Mucosa of descending colon (tissue), 3 donors: ENCODE results near the gene TAF5L. TPM values are rescaled to one million over a fixed set of nuclear protein-coding genes. Genes with fewer than 3 reads are reported as not detected.

ENCODE experiments used
- ATAC-seq: fragments of 200-7000 bp; cut with Tn5 transposase; one replicate; pipeline ENCODE4 v1.9.1; 2020; ENCODE audit warnings: mild to moderate bottlenecking, moderate library complexity
- DNase-seq, 3 donors: peaks; one replicate each; pipeline ENCODE4 v3.0.0-alpha.2; 2020
- H3K36me3 ChIP-seq: fragments of 200-600 bp; one replicate; pipeline ENCODE4 v1.8.0; 2021; ENCODE audit warnings: low read depth, mild to moderate bottlenecking
- H3K4me1 ChIP-seq: fragments of 200-600 bp; one replicate; pipeline ENCODE4 v1.8.0; 2021; ENCODE audit warnings: low read depth, mild to moderate bottlenecking
- H3K4me3 ChIP-seq: fragments of 200-600 bp; one replicate; pipeline ENCODE4 v1.8.0; 2021; ENCODE audit warnings: mild to moderate bottlenecking
- H3K9me3 ChIP-seq: fragments of 200-600 bp; one replicate; pipeline ENCODE4 v1.8.0; 2021; ENCODE audit warnings: mild to moderate bottlenecking
- intact Hi-C, 2 donors: fragments of 100-400 bp; cut with DNase I in 1 of 2; cut with micrococcal nuclease in 1 of 2; formaldehyde crosslinking; loops; one replicate each; pipeline versions ENCODE4 v1.11.0 to v1.11.1; 2022; cut with DNase I, micrococcal nuclease
- total RNA-seq, 3 donors: library from RNA; stranded (reverse); fragmentation: NEBNext Ultra II Directional in 2 of 3; extraction: Animal tissue kit (Norgen Biotek cat#: 25700) in 2 of 3; gene quantifications; one replicate each; pipeline versions ENCODE4 v1.2.1 to v1.2.4, GENCODE V29; 2021 to 2023
- TF ChIP-seq, protein P1 (sequence below): fragments of 200-600 bp; IDR thresholded peaks from one replicate; pipeline ENCODE4 v1.8.0; 2022; ENCODE audit warnings: antibody characterized with exemption, mild to moderate bottlenecking
- donor health status: DM: no; HTN: no; CAD: no; lungs with moderate emphysema.
- donor health status: DM: no; HTN: no; CAD: no.
- donor health status: DM: no; HTN: yes; CAD: no.

TAF5L gene
- total RNA-seq, 3 donors from 2014 or later = 21.1 to 25.1 (median 23.4) TPM

DNA sequence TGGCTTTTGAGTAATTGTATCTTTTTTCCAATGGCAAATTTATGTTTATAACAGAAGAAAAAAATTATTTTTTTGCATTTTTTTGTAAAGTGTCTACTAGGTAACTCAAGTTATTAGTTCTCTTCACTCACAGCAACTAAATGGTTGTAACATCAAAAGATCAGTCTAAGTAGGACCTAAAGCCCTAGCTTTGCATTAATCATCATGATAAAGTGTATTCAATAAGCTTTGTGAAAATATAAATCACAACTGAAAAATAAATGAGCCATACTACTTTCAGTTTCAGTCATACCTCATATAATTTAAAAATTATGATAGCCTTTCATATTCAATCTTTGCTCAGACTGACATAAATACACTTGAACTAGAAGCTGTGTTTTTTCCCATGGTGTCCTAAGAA is 6.9 kb downstream of the TAF5L start:
- no peak for DNase-seq

DNA sequence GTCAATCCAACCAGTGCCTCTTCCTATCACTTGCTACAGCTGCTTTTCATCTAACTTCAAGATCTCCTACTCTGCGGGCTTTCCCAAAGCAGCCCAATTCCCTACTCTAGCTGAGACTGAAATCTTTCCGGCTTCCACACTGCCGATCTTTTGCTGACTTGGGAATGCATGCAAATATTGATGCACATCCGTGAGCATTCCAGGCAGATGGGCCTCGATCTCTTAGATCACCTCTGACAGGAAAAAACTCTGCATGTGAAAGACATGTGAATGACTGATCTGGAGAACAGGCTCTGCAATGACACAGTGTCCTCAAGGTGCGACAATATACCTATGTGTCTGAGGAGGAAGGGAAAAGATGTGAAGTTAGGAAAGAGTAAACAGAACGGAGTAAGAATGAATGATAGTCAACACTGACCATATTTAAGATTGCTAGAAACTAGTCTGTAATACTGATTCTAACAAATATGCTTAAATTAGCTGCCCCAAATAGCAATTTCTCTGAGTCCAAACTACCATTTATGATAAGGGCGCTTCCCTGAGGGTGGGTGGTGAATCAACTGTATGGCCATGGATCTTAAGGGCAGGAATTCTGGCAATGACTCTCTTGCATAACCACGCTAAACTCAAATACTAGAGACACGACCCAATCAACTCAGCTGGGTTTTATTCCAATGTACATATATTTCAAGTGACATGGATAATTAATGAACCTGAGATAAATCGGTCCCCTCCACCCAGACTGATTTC is 8.4 kb downstream of the TAF5L start:
- Histone ChIP-seq H3K9me3 (no peaks in the 10 kb centered on the region), H3K4me1 (no peaks in the 10 kb centered on the region), H3K36me3 (no peaks in the 10 kb centered on the region), H3K4me3 (no peak overlapping the region)
- intact Hi-C loops = loop anchor here in 1 of 2 donors (10.0 kb wide), 1 partner anchor 53 kb away; no protein-coding TSS in a partner anchor
- ATAC-seq (no peak), DNase-seq (no peak)
- TF ChIP-seq, protein P1, sequence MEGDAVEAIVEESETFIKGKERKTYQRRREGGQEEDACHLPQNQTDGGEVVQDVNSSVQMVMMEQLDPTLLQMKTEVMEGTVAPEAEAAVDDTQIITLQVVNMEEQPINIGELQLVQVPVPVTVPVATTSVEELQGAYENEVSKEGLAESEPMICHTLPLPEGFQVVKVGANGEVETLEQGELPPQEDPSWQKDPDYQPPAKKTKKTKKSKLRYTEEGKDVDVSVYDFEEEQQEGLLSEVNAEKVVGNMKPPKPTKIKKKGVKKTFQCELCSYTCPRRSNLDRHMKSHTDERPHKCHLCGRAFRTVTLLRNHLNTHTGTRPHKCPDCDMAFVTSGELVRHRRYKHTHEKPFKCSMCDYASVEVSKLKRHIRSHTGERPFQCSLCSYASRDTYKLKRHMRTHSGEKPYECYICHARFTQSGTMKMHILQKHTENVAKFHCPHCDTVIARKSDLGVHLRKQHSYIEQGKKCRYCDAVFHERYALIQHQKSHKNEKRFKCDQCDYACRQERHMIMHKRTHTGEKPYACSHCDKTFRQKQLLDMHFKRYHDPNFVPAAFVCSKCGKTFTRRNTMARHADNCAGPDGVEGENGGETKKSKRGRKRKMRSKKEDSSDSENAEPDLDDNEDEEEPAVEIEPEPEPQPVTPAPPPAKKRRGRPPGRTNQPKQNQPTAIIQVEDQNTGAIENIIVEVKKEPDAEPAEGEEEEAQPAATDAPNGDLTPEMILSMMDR = no peak

More for the DNA sequence above, 6.9 kb downstream of the TAF5L start:
- Histone ChIP-seq H3K36me3 (no peaks in the 10 kb centered on the region), H3K9me3 (no peaks in the 10 kb centered on the region), H3K4me1 (peaks cover 3% of the 10 kb centered on the region), H3K4me3 (no peak overlapping the region)
- TF ChIP-seq, protein P1 = no peak
- intact Hi-C loops = loop anchor here in 1 of 2 donors (10.0 kb wide), 1 partner anchor 54 kb away; no protein-coding TSS in a partner anchor
- ATAC-seq = no peak

DNA sequence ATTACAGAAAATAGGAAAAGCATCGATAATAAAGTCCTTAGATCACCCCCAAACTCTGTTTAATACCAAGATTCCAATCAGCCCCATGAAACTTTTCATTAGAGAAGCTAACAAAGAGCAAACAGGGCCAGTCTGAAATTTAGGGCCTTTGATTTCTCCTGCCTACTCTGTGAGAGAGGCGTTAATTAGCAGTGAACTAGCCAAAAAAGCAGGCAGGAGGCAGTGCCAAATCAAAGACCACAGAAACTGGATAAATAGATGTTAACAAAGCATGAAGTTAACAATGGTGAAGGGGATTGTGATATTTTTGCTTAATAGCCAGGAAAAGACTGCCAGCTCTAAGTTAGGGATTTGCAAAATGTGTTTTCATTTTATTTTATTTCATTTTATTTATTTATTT is 11.2 kb downstream of the TAF5L start:
- Histone ChIP-seq H3K36me3 (peaks cover 8% of the 10 kb centered on the region), H3K9me3 (no peaks in the 10 kb centered on the region), H3K4me3 (no peak overlapping the region), H3K4me1 (no peaks in the 10 kb centered on the region)
- ATAC-seq (no peak), DNase-seq (no peak)
- intact Hi-C loops = loop anchor here in 1 of 2 donors (10.0 kb wide), 1 partner anchor 50 kb away; no protein-coding TSS in a partner anchor
- TF ChIP-seq, protein P1 = no peak

DNA sequence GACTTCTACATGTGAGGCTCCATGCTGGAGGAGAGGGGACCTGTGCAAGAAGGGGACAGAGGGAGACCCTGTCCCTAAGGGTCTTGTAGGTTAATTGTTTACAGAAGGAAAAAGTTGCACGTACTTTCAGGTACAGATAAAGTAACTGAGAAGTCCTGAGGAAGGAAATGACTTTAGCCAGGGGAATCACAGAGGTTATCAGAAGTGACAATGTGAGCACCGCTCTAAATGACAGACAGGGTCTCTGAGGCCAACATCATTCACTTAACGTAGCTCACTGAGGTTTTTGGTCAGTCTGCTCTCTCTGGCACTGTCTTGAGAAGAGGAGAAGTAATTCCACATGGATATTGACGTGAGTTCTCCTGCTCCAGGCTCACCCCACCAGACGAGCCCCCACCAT is 12.0 kb downstream of the TAF5L start:
- Histone ChIP-seq H3K4me1 (no peaks in the 10 kb centered on the region), H3K4me3 (no peak overlapping the region), H3K36me3 (peaks cover 8% of the 10 kb centered on the region), H3K9me3 (no peaks in the 10 kb centered on the region)
- no peak for ATAC-seq
- TF ChIP-seq, protein P1 = no peak
- intact Hi-C loops = loop anchor here in 1 of 2 donors (10.0 kb wide), 1 partner anchor 49 kb away; no protein-coding TSS in a partner anchor
- DNase-seq = no peak

DNA sequence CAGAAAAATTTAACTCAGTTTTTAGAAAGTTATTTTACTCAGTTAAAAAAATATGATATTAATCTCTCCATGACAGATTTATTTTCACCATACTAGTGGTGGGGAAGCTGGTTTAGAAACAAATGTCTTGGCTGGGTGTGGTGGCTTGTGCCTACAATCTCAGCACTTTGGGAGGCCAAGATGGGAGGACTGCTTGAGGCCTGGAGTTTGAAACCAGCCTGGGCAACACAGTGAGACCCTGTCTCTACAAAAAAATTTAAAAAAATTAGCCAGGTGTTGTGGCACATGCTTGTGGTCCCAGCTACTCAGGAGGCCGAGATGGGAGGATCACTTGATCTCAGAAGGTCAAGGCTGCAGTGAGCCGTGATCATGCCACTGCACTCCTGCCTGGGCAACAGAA is 17.3 kb downstream of the TAF5L start:
- TF ChIP-seq, protein P1 = no peak
- Histone ChIP-seq H3K4me1 (no peaks in the 10 kb centered on the region), H3K4me3 (no peak overlapping the region), H3K36me3 (peaks cover 12% of the 10 kb centered on the region), H3K9me3 (no peaks in the 10 kb centered on the region)
- intact Hi-C loops = loop anchor here in 1 of 2 donors (5.0 kb wide), 1 partner anchor 459 kb away; the partner anchor contains the start of gene GALNT2
- ATAC-seq (no peak), DNase-seq (no peak)
